Natural killer cell (primary cell): ENCODE results near the gene CST8. TPM values are rescaled to one million over a fixed set of nuclear protein-coding genes. Genes with fewer than 3 reads are reported as not detected.

Experiments
- ATAC-seq, 3 donors: fragments of 150-1000 bp in 2 of 3; fragments of 200-7000 bp in 1 of 3; cut with Tn5 transposase; 1 replicate in 1 of 3; 2 replicates in 2 of 3; pipeline ENCODE4 v1.10.0; 2021; ENCODE audit warnings: mild to moderate bottlenecking in 2 of 3, moderate library complexity in 2 of 3
- DNase-seq, 2 donors: peaks; one replicate each; pipeline versions ENCODE4 v3.0.0 to v3.0.0-alpha.2; 2013 to 2021; ENCODE audit warnings: mixed read lengths in 1 of 2
- H3K27ac ChIP-seq: one replicate; pipeline ENCODE4 v1.5.1; 2013; ENCODE audit warnings: mild to moderate bottlenecking, low read length
- H3K27me3 ChIP-seq: one replicate; pipeline ENCODE4 v1.6.1; 2013; ENCODE audit warnings: low read length; ENCODE audit not compliant: control insufficient read depth, insufficient read depth
- H3K36me3 ChIP-seq: one replicate; pipeline ENCODE4 v1.6.1; 2013; ENCODE audit warnings: low read length; ENCODE audit not compliant: control insufficient read depth, insufficient read depth
- H3K4me1 ChIP-seq: one replicate; pipeline ENCODE4 v1.6.1; 2013; ENCODE audit warnings: low read length; ENCODE audit not compliant: control insufficient read depth, insufficient read depth
- H3K4me3 ChIP-seq: one replicate; pipeline ENCODE4 v1.5.1; 2013; ENCODE audit warnings: low read length
- H3K9me3 ChIP-seq: one replicate; pipeline ENCODE4 v1.6.1; 2013; ENCODE audit warnings: low read length; ENCODE audit not compliant: control insufficient read depth, insufficient read depth
- H3K27ac Mint-ChIP-seq, 2 donors: one replicate each; pipeline ENCODE4 v1.8.0; 2022; ENCODE audit warnings: mild to moderate bottlenecking in 2 of 2, mixed read lengths in 2 of 2, moderate library complexity in 1 of 2
- H3K27me3 Mint-ChIP-seq, 2 donors: one replicate each; pipeline ENCODE4 v1.8.0; 2022; ENCODE audit warnings: low read depth in 2 of 2, mixed read lengths in 2 of 2
- H3K36me3 Mint-ChIP-seq: one replicate; pipeline ENCODE4 v1.8.0; 2022; ENCODE audit warnings: mixed read lengths
- H3K4me1 Mint-ChIP-seq, 2 donors: one replicate each; pipeline ENCODE4 v1.8.0; 2022; ENCODE audit warnings: mixed read lengths in 2 of 2
- H3K4me3 Mint-ChIP-seq: one replicate; pipeline ENCODE4 v1.8.0; 2022; ENCODE audit warnings: mild to moderate bottlenecking, moderate library complexity, mixed read lengths
- H3K9me3 Mint-ChIP-seq, 2 donors: one replicate each; pipeline ENCODE4 v1.8.0; 2022; ENCODE audit warnings: mixed read lengths in 2 of 2
- WGBS: methylation state at CpG from one replicate; pipeline ENCODE4 v1.1.7; 2013; ENCODE audit warnings: missing lambda C conversion rate; ENCODE audit not compliant: insufficient coverage; 5-methylcytosine and 5-hydroxymethylcytosine counted together
- intact Hi-C: fragments of 100-400 bp; cut with micrococcal nuclease; formaldehyde crosslinking; loops from one replicate; pipeline ENCODE4 v1.14.2; 2022
- total RNA-seq, 4 donors: library from RNA; stranded (reverse); fragments of 120-200 nt in 1 of 4; gene quantifications; one replicate each; pipeline versions ENCODE4 v1.2.3 to v1.2.4, GENCODE V29; 2013 to 2022
- TF ChIP-seq, protein P1 (sequence below): fragments of 200-600 bp; IDR thresholded peaks from one replicate; pipeline ENCODE4 v1.8.0; 2022; ENCODE audit warnings: antibody characterized with exemption

Gene CST8
- total RNA-seq, 3 donors from 2014 or later (not counting 1 experiment from before 2014, with no cell fraction given) = not detected

DNA sequence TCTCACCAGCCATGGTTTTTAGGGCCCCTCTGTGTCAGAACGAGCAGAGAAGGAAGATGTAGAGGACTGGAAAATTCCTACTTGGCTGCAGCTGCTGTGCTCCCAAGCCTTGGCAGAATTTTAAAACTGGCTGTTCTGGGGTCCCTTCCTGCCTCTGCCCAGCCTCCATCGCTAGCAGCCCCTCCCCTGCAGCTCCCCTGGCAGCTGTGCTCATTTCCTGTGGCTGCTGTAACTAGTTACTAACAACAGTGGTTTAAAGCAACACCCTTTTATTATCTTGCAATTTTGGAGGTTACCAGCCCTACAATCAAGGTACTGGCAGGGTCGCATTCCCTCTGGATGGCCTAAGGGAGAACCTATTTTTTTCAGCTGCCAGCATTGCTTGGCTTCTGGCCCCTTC lies 34.5 kb upstream of the CST8 start:
- Histone ChIP-seq H3K4me1 (peaks cover 36% of the 10 kb centered on the region), H3K27ac (peak overlapping the region; percentile 93), H3K4me3 (no peak overlapping the region), H3K9me3 (no peaks in the 10 kb centered on the region), H3K36me3 (no peaks in the 10 kb centered on the region), H3K27me3 (no peaks in the 10 kb centered on the region)
- H3K4me3 Mint-ChIP-seq = peak overlapping the region; percentile 88
- no peaks in the 10 kb centered on the region for H3K36me3 Mint-ChIP-seq
- H3K27me3 Mint-ChIP-seq = no peaks in the 10 kb centered on the region
- intact Hi-C loops = loop anchor here (1.0 to 2.0 kb wide), 2 partner anchors 35 to 106 kb away; partner anchors contain the start of genes NAPB and NXT1
- H3K4me1 Mint-ChIP-seq = peaks cover 46 to 48% of the 10 kb centered on the region in 2 donors
- DNase-seq (peak; percentile 54 to 55), ATAC-seq (peak; percentile 78 to 91 (median 86))
- H3K9me3 Mint-ChIP-seq = no peaks in the 10 kb centered on the region
- TF ChIP-seq, protein P1, sequence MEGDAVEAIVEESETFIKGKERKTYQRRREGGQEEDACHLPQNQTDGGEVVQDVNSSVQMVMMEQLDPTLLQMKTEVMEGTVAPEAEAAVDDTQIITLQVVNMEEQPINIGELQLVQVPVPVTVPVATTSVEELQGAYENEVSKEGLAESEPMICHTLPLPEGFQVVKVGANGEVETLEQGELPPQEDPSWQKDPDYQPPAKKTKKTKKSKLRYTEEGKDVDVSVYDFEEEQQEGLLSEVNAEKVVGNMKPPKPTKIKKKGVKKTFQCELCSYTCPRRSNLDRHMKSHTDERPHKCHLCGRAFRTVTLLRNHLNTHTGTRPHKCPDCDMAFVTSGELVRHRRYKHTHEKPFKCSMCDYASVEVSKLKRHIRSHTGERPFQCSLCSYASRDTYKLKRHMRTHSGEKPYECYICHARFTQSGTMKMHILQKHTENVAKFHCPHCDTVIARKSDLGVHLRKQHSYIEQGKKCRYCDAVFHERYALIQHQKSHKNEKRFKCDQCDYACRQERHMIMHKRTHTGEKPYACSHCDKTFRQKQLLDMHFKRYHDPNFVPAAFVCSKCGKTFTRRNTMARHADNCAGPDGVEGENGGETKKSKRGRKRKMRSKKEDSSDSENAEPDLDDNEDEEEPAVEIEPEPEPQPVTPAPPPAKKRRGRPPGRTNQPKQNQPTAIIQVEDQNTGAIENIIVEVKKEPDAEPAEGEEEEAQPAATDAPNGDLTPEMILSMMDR = no peak
- WGBS = 23% methylated on average over 3 of the region's 3 CpGs
- peak overlapping the region in 1 of 2 donors; percentile 97 for H3K27ac Mint-ChIP-seq

DNA sequence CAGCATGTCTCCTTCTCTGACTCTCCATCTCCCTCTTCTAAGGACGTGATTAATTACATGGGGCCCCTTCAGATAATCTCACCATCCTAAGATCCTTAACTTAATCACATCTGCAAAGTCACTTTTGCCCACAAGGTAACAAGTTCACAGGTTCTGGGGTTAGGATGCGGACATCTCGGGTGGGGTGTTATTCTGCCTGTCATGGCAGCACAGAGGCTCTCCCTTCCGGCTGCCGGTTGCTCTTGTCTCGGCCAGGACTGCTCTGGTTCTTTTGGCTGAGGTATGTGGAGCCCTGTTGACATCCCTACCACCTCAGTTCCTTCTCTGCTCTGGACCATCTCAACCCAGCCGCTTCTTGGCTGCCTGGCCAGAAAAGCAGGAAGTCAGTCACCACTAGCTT lies 34.0 kb upstream of the CST8 start:
- peak overlapping the region; percentile 88 for H3K4me3 Mint-ChIP-seq
- no peaks in the 10 kb centered on the region for H3K36me3 ChIP-seq
- no peak overlapping the region for H3K4me3 ChIP-seq
- intact Hi-C loops = loop anchor here (1.0 to 2.0 kb wide), 2 partner anchors 36 to 106 kb away; partner anchors contain the start of genes NAPB and NXT1
- no peaks in the 10 kb centered on the region for H3K27me3 Mint-ChIP-seq
- WGBS = 46% methylated on average over 7 of the region's 7 CpGs
- H3K4me1 Mint-ChIP-seq = peaks cover 51% of the 10 kb centered on the region in 2 donors
- peaks cover 36% of the 10 kb centered on the region for H3K4me1 ChIP-seq
- H3K36me3 Mint-ChIP-seq = no peaks in the 10 kb centered on the region
- DNase-seq (peak; percentile 39 to 50), ATAC-seq (peak; percentile 56 to 67 (median 60))
- no peaks in the 10 kb centered on the region for H3K27me3 ChIP-seq
- TF ChIP-seq, protein P1 = no peak
- H3K27ac Mint-ChIP-seq = peak overlapping the region in 1 of 2 donors; percentile 97
- no peaks in the 10 kb centered on the region for H3K9me3 ChIP-seq
- H3K9me3 Mint-ChIP-seq = no peaks in the 10 kb centered on the region
- peak overlapping the region; percentile 93 for H3K27ac ChIP-seq

DNA sequence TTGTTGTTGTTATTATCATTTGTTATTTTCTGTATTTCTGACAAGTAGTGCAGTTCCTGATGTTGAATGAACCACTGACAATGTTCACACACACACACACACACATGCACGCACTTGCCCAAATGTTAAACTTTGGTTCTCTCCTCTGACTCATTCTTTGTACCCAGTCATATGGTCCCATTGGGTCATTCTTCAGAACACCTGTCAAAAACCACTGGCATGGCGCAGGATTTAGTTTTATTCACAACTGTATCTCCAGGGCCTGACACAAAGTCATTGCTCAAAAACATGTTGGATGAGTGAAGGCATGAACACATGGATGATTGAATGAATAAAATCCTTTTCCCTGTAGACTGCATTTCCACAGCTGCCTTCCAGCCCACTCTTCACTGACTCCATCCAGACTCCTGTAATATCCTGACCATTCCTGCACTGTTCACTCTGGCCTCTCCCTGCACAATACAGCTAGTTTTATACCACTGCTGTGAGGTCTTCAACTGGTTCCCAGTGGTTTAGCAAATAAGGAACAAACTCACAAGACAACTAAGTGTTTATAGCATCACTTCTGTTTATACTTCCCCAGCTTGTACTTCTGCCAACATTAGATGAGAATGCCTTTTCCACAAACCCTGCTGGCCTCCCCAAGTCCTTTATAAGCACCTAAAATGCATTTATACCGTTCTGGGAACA lies 31.3 kb upstream of the CST8 start:
- H3K4me1 ChIP-seq = peaks cover 32% of the 10 kb centered on the region
- Mint-ChIP-seq H3K27me3 (no peaks in the 10 kb centered on the region), H3K36me3 (no peaks in the 10 kb centered on the region), H3K9me3 (no peaks in the 10 kb centered on the region), H3K27ac (peak overlapping the region in 1 of 2 donors; percentile 21), H3K4me3 (no peak overlapping the region), H3K4me1 (peaks cover 53 to 57% of the 10 kb centered on the region in 2 donors)
- TF ChIP-seq, protein P1 = no peak
- ATAC-seq (no peak), DNase-seq (no peak)
- no peaks in the 10 kb centered on the region for H3K27me3 ChIP-seq
- no peaks in the 10 kb centered on the region for H3K36me3 ChIP-seq
- intact Hi-C loops = no loop called here
- WGBS = 55% methylated on average over 2 of the region's 3 CpGs
- H3K27ac ChIP-seq = no peak overlapping the region
- H3K9me3 ChIP-seq = no peaks in the 10 kb centered on the region
- no peak overlapping the region for H3K4me3 ChIP-seq
